DMS114 treated with DMSO at 0.1 percent for 48 hours (cell line): ENCODE measurements around the gene PDXDC1.
"Not testable (repeated sequence)": the region's sequence is repeated elsewhere in the genome, so short reads cannot be mapped to it uniquely, and the experiment has no call there.

Source experiments
- DNase-seq: peaks from one replicate; lab custom pipeline; 2025; ENCODE audit not compliant: unreplicated experiment; lab: John Stamatoyannopoulos, UW

The PDXDC1 gene

DNA sequence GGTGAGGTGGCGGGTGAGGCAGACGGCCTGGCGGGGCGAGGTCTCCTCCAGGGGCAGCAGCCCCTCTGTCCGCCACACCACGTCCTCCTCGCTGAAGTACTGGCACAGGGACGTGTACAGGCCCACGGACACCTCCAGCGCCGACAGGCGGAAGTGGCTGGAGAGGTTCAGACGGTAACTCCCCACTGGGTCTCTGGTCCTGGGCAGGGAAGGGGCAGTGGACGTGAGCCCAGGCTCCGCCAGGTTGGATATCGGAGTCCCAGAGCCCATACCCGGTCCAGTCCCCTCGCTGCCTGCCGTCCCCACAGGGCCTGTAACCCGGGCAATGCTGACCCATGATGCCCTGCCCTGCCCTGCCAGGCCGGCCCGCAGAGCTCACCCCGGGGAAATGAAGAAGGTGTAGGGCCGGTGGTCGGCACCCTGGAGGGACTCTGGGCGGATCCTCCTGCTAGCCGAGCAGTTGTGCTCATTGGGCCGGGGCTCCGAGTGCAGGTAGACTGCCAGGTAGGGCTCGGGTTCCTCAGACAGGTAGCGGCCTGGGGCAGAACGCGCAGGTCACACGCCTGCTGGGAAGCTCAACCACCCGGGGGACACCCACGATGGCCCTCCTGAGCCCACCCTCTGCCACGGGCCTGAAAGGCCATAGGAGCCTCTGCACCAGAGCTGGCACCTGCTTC lies 155.6 kb downstream of the PDXDC1 start:
- DNase-seq: not testable (repeated sequence)

DNA sequence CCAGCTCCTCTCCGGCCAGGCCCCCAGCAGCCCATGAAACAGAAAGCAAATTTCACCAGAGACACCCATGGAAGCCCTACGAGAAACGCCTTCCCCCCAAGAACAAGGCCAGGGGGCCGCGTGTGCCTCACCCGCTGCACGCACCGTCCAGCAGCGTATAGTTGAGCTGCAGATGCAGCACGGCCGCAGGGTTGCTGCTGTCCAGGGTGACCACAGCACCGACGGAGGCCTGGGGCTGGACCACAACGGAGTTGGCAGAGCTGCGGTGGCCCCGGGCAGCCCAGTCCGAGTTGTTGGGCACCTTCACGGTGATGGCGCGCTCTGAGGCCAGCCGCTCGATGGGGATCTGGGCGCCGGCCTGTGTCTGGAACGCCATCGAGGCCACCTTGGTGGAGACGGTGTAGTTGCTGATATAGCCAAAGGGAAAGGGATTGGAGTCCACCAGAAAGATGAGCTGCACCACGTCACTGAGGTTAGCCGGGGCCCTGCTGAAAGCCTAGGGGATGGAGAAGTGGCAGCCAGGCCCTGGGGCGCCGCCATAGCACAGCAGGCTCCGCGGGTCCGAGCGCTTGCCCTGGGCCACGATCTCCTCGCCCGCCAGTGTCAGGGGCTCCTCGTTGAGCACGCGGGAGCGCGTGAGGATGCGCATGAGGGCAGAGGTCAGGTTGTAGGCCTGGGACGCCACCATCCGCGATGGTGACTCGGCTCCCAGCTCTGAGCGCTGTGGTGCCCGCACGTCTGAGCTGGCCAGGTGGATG lies 156.3 kb downstream of the PDXDC1 start:
- DNase-seq: not testable (repeated sequence)

DNA sequence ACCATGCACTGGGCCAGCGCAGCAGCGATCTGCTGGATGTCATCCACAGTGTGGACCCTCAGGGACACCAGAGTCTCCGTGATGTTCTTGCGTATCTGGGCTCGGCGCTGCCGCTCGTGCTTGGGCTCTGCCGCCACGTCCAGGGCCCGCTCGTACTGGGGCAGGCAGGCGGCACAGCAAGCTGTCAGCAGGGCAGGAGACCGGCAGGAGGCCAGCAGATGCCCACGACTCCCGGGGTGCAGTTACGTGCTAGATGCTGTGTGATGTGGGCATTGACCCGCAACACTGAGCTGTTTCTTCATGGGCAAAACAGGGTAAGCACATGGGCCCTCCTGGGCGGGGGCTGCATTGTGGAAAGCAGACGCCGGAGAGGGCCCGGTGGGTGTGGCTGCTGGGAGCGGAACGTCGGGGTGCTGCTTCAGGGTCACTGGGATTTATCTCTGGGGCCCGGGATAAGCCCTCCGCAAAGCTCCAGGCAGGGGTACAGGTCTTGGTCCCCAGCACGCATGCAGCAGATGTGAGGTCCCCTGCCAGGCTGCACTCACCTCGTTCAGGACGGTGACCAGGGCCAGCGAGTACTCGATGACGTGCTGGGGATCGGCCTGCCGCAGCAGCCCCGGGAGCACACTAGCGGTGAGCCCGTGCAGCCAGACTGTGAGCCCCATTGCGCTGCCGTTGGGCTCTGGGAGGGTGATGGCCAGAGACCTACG lies 158.0 kb downstream of the PDXDC1 start:
- DNase-seq: not testable (repeated sequence)

DNA sequence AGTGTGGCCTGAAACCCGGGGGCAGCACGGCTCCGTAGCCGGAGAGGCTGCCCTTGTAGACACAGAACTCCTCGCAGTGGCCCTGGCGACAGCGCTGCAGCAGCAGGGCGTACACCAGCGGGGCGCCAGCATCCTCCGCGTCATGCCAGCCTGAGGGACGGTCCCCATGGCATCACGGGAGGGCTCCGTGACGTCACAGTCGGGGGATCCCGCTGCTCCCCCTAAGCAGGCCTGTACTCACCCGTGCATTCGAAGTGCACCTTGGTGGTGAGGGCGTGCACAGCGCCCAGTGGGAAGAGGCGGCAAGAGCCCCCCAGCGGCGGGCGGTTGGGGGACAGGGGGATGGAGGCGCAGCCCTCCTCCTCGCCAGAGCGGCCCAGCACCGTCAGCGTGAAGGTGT lies 158.7 kb downstream of the PDXDC1 start:
- DNase-seq: not testable (repeated sequence)

DNA sequence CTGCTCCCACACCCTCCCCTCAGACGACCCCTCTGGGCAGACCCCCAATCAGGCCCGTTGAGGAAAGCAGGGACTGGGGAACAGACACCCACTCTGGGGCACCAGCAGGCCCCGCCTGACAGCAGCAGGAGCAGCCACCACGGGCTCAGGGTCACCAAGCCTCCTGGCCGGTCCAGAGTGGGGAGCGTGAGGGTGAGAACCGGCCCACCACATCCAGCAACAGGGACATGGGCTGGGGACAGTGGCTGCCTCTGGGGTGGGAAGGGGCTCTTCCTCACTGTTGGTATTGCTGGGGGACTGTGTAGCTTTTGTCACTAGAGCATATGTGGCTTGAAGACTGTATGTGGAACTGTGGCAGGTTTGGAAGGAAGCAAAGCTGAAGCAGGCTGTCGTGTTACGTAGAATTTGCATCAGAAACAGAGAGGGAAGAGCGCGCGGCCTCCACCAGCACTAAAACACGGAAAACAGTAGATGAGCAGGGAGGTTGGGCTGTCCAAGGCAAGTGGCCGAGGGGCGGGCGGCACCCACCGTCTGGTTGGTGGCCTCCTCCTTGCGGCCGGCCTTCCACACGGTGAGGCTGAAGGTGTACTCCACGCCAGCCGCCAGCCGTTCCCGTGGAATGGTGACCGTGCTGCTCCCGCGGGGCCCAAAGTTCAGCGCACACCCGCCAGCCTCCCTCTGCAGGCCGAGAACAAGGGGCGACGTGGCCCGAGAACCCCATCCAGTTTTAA lies 160.1 kb downstream of the PDXDC1 start:
- not testable (repeated sequence) for DNase-seq

DNA sequence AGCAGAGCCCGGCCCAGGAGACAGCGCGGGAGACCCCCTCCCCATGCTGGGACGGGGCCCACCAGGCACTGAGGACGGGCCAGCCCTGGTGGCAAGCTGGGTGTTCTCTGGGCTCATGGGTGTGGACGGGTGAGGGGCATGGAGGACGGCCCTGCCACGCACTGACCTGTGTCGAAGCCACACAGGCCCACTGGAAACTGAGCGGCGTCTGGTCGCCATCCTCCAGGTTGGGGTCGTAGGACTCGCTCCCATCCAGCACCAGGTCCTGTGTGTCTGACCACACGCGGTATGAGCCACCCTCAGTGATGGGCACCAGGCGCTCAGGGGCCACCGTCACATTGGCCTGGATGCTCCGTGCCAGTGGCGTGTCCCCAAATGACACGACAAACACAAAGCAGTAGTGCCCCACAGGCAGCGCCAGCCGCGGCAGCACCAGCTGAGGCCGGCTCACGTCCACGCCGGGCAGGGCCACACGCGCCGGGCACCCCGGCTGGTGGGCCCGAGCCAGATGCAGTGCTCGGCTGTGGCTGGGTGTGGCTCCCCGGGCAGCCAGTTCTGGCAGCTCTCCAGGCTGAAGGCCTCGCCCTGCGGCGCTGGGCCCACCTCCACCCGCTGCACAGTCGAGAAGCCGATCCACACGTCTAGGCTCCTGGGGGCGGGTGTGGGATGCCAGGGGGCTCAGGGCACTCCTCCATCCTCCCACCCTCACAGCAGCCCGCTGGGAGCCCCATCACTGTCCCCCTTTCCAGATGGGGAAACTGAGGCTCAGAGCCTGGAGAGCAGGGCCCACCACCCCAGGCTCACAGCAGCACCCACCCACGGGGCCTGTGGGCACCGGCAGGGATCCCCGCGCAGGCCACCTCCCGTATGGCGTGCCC lies 160.9 kb downstream of the PDXDC1 start:
- DNase-seq: not testable (repeated sequence)

DNA sequence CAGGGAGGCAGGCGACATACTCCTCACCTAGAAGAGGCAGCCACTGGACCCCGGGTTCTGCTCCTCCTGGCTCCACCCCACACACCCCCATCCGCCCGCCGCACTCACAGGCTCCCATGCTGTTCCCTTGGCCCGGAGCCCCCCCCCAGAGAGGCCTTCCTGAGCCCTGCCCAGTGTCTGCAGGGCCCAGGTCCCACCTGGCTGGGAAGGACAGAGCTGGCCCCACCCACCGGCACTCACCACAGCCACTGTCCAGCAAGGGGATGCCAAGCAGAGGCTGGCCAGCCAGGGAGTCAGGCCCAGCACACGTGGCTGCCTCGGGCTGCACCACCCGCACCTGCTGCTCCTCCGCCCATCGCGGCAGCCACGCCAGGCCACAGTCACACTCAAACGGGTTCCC lies 162.7 kb downstream of the PDXDC1 start:
- DNase-seq: not testable (repeated sequence)

DNA sequence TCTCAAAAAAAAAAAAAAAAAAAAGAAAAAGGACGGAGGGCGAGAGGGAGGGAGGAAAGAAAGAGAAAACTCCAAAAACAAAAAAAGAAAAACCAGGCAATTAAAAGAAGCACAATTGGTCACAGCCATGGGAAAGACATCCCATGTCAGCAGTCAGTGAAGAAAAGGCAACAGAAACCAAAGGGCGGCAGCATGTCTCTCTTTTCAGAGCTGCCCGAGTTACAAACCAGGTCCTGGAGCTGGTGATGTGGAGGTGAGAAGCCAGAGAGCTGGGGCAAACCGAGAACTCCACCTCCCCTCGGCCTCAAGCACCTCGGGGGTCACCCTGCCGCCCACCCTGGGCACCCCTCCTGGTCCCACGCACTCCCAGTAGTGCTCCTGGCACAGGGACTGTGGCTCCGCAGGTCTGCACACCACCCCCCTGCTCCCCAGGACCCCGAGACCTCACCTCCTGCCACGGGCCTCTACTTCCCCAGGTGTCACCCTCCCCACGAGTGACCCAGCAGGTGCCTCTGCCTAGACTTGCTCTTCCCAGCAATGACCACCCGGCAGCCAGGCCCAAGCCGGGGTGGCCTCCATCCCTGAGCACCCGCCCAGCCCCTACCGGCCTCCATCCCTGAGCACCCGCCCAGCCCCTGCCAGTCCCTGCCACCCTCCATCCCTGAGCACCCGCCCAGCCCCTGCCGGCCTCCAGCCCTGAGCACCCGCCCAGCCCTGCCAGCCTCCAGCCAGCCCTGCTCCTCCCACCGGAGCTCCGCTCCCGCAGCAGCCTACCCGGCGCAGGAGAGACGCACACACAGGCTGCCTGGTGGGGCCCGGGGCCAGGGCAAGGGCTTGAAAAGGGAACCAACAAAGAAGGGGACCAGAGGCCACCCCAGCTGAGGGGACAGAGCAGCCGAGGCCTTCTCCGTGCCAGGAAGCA lies 165.9 kb downstream of the PDXDC1 start:
- DNase-seq: not testable (repeated sequence)

DNA sequence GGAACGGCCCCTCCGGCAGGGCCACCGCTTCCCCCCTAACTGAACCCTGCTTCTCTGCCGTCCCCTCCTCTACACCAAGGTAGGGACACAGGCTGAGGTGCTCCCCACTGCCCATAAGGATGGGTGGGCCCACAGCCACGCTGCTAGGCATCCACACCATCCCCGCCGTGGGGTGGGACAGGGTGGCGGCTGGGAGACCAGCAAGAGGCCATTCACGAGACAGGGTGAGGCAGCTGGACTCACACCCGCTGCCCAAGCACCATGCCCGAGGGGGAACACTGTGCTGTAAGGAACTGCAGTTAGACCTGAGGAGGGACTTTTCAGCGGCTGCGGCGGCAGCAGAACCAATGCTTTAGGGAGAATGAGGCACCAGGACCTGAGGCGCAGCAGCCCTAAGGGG lies 166.8 kb downstream of the PDXDC1 start:
- no peak for DNase-seq

DNA sequence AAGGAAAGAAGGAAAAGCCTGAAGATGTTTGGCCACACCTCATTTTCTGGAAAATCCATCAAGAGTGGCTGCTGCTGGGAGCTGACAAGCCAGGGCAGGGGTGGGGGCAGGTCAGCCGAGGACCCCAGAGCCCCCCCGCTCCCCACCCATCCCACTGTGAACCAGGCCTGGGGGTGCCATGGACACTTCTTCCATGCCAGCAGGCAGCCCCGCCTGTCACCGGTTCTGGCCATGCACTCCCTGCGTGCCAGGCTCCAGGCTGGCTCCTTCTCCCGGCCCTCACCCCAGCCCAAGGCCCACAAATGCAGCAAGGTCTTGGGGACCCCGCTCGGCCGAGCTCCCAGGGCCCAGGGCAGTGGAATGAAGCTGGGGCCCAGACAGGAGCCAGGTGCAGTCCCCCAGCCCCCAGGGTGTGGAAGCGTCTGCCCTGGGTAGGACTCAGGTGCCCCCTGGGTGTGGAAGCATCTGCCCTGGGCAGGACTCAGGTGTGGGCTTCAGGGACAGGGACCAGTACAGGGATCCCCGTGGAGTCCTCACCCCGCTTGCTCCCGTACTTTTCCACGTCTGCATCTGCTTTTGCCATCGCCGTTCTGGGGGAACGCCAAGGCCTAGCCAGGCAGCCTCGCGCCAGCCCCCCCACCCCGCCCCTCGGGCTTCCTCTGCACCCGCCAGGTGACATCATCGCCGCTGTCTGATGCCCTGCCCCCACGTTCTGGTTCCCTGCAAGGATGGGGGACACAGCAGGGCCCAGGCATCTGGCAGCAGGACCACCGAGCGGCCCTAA lies 167.5 kb downstream of the PDXDC1 start:
- DNase-seq: not testable (repeated sequence)

DNA sequence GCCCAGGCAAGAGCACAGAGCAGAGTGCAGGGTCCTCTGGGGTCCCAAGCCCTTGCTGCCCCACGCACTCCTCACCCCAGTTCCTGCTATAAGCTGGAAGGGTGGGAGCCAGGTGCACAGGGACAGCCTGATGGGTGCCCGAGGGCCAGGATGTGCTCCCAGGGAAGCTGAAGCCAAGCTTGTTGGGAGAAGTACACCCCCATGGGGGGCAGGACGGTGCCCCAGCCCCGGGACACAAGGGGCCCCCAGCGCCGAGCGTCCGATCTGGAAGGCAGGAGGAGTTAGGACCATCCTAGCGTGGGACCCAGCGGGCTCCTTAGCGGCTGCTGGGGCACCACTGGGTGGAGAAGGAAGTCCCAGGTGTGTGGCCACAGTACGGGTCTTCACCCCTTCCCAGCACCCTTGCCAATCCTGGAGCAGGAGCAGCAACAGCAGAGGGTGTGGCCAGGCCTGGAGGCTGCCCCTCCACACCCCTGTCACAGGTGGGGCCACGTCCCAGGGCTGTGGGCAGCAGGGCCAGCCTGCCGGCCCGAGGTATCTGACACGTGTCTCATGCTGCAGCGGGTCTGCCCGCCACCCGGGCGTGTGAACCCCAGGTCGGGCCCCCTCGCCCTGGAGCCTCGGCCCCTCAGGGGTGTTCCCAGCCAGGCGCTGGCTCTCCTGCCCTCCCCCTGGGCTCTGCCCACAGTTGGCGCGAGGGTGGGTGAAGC lies 168.2 kb downstream of the PDXDC1 start:
- DNase-seq: not testable (repeated sequence)

DNA sequence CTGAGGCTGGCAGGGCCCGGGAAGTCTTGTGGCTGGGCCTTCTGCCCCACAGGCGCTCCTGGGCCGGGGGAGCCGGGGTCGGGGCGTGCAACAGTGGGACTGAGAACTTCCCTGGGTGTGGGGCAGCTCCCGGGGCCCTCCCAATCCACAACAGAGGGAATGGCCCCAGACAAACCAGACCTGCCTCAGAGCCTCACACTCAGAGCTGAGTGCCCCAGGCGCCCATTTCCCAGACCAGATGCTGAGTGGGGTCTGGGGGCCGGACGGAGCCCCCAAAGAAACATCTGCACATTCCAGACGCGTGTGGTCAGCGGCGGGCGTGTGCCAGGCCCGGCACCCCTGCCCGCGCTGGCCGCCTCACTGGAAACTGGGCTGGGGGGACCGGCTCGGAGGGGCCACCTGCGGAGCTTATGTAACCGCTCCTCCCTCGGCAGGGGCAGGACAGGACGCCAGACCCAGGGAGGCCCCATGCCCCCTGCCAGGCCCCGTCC lies 168.8 kb downstream of the PDXDC1 start:
- DNase-seq: not testable (repeated sequence)

DNA sequence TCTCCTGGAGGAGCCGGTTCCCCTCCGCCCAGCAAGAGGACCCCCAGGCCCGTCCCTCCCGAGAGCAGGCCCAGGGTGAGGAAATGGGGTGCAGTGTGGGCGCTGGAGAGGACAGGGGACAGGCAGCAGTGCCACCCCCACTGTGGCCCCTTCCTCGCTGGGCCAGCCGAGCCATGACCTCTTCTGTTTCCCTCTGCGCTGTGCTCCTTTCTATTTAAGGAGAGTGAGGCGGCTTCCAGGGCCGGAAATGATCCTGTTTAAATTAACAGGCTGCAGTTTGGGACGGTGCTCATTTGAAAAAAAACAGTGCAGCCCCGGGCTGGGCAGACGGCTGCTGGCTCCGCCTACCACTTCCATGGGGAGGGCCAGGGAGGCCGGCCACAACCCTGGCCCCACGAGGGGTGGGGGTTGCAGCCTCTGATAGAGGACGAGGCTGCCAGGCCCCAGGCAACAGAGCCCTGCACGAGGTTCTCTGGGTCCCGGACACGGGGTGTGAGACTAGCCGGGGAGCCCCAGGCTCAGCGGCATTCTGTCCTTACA lies 169.3 kb downstream of the PDXDC1 start:
- not testable (repeated sequence) for DNase-seq

DNA sequence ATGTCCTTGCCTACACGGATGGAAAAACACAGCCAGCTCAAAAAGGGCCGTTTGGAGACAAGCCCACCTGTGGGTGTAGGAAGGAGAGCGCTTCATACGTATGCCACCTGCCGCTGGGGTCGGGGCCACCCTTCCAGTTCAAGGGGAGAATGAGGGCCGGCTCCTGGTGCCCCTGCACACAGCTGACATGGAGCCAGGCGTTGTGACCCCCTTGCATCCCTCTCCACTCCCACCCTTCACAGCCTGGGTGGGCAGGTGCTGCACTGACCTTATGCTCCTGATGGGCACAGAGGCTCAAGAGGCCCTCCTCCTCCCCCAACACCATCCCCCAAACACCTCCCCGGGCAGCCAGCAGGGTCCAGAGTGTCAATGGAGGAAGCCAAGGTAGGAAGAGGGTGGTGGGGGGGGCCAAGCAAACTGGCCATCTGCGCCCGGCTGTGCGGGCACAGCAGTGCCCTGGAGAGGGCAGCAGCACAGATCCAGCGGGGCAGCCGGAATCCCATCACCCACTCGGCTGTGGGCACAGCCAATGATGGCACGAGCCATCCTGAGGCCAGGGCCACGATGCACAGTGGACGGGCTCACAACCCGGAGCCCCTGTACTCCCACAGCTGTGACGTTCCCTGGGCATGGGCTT lies 170.1 kb downstream of the PDXDC1 start:
- DNase-seq: not testable (repeated sequence)

DNA sequence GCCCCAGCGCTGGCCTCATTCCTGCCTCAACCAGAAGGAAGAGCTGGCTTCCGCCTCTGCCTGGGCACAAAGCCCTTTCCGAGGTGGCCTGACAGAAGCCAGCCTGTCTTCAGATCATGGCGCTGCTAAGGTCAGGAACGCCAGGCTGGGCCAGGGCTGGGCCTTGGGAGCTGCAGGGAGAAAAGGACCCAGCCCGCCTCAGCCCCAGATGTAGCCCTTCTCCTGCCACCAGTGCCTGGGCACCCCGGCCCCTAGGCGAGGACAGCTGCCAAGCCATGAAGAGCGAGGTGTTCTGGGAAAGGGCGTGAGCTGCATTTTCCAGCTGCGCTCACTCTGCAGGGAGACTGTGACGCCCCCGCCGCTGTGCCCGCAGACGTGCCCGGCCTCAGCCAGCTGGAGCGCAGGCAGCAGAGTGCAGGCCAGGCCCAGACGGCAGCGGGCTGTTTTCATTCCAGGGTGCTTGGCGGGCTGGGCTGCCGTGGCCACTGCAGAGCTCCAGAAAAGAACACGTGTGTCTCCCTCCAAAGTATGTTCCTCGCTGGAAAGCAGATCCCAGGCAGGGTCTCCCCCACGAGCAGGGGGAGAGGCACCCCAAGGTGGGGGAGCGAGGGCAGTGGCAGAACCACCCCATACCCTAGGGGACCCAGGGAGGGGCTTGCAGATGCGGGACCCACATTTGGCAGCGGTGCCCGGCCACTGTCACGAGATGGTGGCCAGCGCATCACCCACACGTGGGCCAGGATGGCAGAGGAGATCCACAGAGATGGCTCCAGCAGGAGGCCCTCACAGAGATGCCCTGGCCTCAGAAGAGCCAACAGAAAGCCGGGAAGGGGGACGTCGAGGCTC lies 170.8 kb downstream of the PDXDC1 start:
- not testable (repeated sequence) for DNase-seq

DNA sequence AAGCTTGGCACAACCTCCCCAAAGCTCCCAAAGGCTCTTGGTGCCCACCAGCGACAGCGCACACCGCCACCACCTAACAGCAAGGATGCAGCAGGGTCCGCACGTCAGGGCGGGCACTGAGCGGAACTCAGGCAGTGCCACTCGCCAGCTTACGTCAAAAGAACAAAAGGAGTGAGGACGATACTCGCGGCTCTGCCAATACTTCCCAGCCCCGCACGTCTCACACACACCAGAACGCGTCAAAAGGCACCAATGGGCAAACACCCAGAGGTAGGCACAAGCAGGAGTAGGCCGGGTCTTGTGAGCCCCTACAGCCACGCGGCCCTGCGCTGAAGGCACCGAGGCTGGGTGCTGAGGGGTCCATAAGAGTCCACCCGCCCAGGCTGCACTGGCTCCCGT lies 171.4 kb downstream of the PDXDC1 start:
- not testable (repeated sequence) for DNase-seq
